AG10803 (cell line): ENCODE data around the gene RPTOR.

Experiments
- DNase-seq: peaks from one replicate; pipeline ENCODE4 v3.0.0; 2010; ENCODE audit warnings: low read depth
- H3K4me3 ChIP-seq: 2 replicates; pipeline ENCODE4 v1.5.1; 2011; ENCODE audit warnings: mild to moderate bottlenecking, low read length, control low read depth
- TF ChIP-seq, protein P1 (sequence below): conservative IDR thresholded peaks from 2 replicates; pipeline ENCODE4 v1.5.1; 2011; ENCODE audit warnings: mild to moderate bottlenecking, low read length, control low read depth, inconsistent platforms

RPTOR gene

DNA sequence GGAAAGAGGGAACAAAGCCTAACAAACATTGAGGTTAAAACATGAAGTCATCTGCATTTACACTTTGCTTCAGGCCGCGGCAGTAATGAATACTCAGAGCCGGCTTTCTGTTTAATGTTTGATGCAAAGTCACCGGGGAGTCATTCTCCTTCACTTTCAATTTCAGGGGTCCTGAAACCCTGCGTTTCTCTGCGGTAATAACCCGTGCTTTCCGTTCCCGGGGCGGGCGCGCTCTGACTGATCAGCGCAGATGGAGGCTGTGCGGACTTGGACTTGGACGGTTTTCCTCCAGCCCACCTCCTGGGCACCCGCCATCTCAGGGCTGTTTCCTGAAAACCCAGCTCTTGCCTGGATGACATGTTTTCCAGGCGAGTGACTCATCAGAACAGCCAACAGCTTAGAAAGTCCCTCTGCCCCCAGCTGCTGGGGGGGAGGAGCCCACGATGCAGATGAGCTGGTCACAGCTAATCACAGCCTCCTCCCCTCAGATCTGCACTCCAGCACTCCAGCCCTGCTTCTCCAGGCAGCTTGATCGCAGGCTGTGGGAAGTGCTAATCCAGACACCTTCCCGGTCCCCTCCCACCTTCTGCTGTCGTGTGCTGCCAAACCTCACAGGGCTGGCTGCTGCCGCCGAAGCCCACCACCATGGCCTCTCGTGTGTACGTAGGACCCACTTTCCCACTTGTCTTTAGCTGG is 288.4 kb downstream of the RPTOR start:
- peak overlapping the region; percentile 65 for H3K4me3 ChIP-seq
- DNase-seq, result peak; percentile 98
- TF ChIP-seq, protein P1, sequence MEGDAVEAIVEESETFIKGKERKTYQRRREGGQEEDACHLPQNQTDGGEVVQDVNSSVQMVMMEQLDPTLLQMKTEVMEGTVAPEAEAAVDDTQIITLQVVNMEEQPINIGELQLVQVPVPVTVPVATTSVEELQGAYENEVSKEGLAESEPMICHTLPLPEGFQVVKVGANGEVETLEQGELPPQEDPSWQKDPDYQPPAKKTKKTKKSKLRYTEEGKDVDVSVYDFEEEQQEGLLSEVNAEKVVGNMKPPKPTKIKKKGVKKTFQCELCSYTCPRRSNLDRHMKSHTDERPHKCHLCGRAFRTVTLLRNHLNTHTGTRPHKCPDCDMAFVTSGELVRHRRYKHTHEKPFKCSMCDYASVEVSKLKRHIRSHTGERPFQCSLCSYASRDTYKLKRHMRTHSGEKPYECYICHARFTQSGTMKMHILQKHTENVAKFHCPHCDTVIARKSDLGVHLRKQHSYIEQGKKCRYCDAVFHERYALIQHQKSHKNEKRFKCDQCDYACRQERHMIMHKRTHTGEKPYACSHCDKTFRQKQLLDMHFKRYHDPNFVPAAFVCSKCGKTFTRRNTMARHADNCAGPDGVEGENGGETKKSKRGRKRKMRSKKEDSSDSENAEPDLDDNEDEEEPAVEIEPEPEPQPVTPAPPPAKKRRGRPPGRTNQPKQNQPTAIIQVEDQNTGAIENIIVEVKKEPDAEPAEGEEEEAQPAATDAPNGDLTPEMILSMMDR, result no peak

DNA sequence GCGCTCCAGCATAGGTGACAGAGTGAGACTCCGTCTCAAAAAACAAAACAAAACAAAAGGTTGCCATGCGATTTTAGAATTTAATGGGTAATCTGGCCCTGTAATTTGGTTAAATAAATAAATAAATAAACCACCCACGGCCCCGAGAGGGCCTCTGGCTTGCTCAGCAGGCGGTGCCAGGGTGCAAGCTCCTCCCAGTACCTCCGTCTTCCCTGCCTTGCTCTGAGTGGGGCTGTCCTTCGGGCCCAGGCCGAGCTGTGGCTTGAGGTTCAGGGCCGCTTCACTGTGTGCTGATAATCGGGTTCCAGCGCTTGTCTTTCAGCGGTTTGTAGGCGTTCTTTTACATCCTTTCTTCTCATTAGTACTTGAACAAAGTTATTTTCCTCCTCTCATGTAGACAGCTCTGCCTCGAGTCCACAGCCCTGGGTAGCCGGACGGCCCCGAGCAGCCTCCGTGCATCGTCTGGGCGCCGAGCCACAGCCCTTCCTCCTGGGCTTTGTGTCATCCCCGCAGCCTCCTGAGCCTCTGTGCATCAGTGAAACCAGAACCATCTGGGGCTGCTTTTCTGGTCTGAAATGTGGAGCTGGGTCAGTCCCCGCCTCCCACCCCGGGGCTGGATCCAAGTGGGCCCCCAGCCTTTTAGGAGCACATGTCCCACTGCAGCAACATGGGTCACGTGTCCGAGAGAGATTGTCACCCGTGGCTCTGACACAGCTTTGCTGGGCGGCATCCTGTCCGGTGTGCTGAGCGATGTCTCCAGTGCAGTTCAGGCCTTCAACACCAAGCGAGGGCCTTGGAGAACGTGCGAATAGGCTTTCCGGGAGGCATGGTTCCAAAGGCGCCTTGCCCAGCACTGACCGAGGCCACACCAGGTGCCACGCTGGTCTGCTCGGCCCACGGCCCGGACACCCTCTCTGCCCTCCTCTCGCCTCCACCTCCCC is 289.6 kb downstream of the RPTOR start:
- TF ChIP-seq, protein P1, result no peak
- H3K4me3 ChIP-seq, result peak overlapping the region; percentile 65
- DNase-seq, result peak; percentile 86

DNA sequence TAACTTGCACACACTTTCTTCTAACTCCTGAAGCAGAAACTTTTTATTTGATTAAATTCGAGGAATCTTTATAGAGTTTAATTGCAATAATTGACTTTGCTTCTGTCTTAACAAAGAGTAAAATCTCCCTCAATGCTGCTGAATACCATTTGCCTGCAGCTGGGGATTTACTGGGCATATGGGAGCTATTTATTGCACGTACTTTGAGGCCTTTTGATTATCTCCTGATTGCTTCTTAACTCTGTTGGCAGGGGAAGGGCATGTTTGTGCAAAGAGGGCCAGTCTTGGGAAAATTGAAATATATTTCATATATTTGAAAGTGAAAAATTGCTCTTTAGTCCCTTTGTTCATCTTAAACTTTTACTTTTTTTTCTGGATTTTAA is 290.2 kb downstream of the RPTOR start:
- DNase-seq, result no peak
- TF ChIP-seq, protein P1, result no peak
- H3K4me3 ChIP-seq, result no peak overlapping the region; the same call in 1 of the 2 replicates

DNA sequence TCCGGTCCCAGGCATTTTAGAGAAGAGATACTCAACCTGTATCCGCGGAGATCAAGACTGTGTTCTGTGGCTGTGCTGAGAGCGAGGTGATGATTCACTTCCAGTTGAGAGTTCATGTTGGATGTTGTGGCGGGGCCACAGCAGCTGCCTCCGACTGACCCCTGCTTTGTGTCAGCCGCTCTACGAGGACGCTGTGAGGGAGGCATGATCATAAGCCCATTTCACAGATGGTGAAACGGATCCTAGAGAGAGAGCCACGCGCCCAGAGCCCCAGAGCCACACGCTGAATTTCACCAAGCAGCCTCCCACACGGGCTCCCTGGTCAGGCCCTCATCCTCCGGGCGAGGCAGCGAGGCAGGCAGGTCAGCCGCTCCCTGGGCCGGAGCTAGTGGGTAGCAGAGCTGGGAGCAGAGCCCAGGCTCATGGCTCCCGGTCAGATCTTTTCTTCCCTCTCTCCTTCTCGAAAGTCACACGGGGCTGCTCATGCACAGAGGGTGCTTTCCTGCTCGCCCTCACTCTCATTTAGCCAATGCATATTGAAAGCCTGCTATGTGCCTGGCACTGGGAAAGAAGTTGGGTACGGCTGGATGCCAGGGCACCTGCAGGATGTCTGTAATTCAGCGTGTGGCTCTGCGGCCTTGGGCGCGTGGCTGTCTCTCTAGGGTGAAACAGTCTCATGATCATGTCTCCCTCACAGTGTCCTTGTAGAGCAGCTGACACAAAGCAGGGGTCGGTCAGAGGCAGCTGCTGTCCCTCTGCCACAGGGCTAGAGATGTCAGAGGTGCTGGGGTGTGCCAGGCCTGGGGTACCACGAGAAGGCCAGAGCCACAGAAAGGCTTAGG is 291.4 kb downstream of the RPTOR start:
- TF ChIP-seq, protein P1, result no peak

DNA sequence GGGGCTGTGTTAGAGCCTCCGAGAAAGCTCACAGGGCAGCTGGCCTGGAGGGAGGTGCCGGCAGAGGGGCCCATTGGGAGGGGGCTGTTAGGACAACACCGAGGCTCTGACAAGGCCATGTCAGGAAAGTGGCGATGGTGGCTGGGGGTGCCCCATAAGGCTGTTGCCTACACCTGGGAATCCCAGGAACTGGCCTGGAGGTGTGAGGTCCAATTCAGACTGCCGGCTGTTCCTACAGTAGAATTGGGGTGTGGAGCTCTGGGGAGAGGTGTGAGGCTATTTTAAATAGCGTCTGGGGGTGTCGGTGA is 292.0 kb downstream of the RPTOR start:
- no peak for DNase-seq
- H3K4me3 ChIP-seq, result no peak overlapping the region
- TF ChIP-seq, protein P1, result no peak

More for the DNA sequence above, 291.4 kb downstream of the RPTOR start:
- no peak overlapping the region for H3K4me3 ChIP-seq
- DNase-seq, result no peak

DNA sequence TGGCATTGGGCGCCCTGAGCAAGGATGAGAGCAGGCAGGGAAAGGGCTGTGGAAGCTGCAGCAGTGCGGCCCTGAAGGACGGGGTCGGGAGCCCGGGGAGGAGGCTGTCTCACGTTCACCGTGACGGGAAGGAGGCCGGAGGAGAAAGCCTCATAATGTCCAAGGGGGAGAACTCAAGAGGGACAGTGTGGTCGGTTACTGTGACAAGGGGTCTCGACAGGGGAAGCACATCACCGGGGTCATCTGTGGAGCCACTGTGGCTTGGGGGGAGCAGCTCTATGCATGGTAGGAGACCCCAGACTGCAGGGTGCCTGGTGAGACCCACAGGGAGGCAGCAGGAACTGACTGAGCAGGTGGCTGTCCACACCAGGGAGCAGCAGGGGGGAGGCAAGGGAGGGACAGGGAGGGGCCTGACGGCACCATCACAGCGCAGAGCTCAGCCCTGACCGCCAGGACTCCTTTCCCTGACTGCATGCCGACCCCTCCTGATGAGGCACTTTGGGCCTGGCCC is 292.4 kb downstream of the RPTOR start:
- TF ChIP-seq, protein P1, result no peak
- no peak for DNase-seq
- H3K4me3 ChIP-seq, result no peak overlapping the region
